ENCODE results near the gene UNCX. TPM values are rescaled to one million over a fixed set of nuclear protein-coding genes. Genes with fewer than 3 reads are reported as not detected.
"Not testable (repeated sequence)": the region's sequence is repeated elsewhere in the genome, so short reads cannot be mapped to it uniquely, and the experiment has no call there.

UNCX gene
- total and polyA plus RNA-seq, 11 donors: not detected

- Histone ChIP-seq H3K27ac (no peak overlapping the region), H3K27me3 (peaks cover 0 to 70% (median 16%) of the 10 kb centered on the region in 9 donors), H3K4me3 (no peak overlapping the region), H3K9me3 (no peaks in the 10 kb centered on the region), H3K4me1 (no peaks in the 10 kb centered on the region), H3K36me3 (no peaks in the 10 kb centered on the region)
- no peak for ATAC-seq
- no peak for TF ChIP-seq POLR2A (IDR thresholded peaks at IDR 0.05)
- no peak for TF ChIP-seq CTCF (IDR thresholded peaks at IDR 0.05)
- DNase-seq: no peak
- intact Hi-C loops (cut with DNase I): no loop called here
- 49 to 69% (median 62%) methylated on average over 18 to 19 of the region's 19 CpGs for WGBS, 4 donors
Measured at GRCh38 chr7:1204460-1205140, 28.1 kb upstream of the UNCX start.

GRCh38 chr7:1205742-1206141 is 26.9 kb upstream of the UNCX start:
- H3K36me3 ChIP-seq; H3K9me3 ChIP-seq; intact Hi-C loops (cut with DNase I); DNase-seq; H3K4me3 ChIP-seq; ATAC-seq; H3K27ac ChIP-seq; H3K4me1 ChIP-seq: not testable (repeated sequence)
- peaks cover 4 to 71% (median 15%) of the 10 kb centered on the region in 9 donors for H3K27me3 ChIP-seq
- 85 to 92% (median 91%) methylated on average over 7 of the region's 7 CpGs for WGBS, 4 donors

- H3K9me3 ChIP-seq: no peaks in the 10 kb centered on the region
- peaks cover 12 to 77% (median 26%) of the 10 kb centered on the region in 9 donors for H3K27me3 ChIP-seq
- WGBS, 4 donors: 78 to 86% (median 83%) methylated on average over 14 of the region's 14 CpGs
- ATAC-seq (no peak), DNase-seq (no peak)
- H3K36me3 ChIP-seq: no peaks in the 10 kb centered on the region
- no peak overlapping the region for H3K4me3 ChIP-seq
- H3K4me1 ChIP-seq: peaks cover 0 to 13% (median 9%) of the 10 kb centered on the region in 12 donors
- no peak for TF ChIP-seq CTCF (IDR thresholded peaks at IDR 0.05)
- TF ChIP-seq POLR2A (IDR thresholded peaks at IDR 0.05): no peak
- intact Hi-C loops (cut with DNase I): no loop called here
- no peak overlapping the region for H3K27ac ChIP-seq
Measured at GRCh38 chr7:1209097-1209496, 23.6 kb upstream of the UNCX start.

- no peak overlapping the region for H3K27ac ChIP-seq
- ATAC-seq (peak in 3 of 4 donors; percentile 20 to 41 (median 32)), DNase-seq (peak in 4 of 5 donors; percentile 36 to 59 (median 45))
- peaks cover 0 to 13% (median 9%) of the 10 kb centered on the region in 12 donors for H3K4me1 ChIP-seq
- no peaks in the 10 kb centered on the region for H3K9me3 ChIP-seq
- intact Hi-C loops (cut with DNase I): no loop called here
- TF ChIP-seq POLR2A (IDR thresholded peaks at IDR 0.05) (no peak), CTCF (IDR thresholded peaks at IDR 0.05) (no peak)
- peak overlapping the region in 1 of 12 donors; percentile 15 for H3K4me3 ChIP-seq
- H3K36me3 ChIP-seq: no peaks in the 10 kb centered on the region
- peaks cover 12 to 86% (median 33%) of the 10 kb centered on the region in 9 donors for H3K27me3 ChIP-seq
- 4 to 9% (median 7%) methylated on average over 18 of the region's 18 CpGs for WGBS, 4 donors
Measured at GRCh38 chr7:1210321-1210978, 22.2 kb upstream of the UNCX start.

All from heart left ventricle (tissue), 16 donors.